Loucy (cell line): Measurements from ENCODE around the gene PUM2.

Experiments used
- H2AFZ ChIP-seq: fragments of 200-600 bp; sonication (generic); 2 replicates; pipeline ENCODE4 v1.6.0; 2016; ENCODE audit warnings: antibody characterized with exemption, mild to moderate bottlenecking, low read length, moderate library complexity
- H3F3A ChIP-seq: fragments of 200-600 bp; 2 replicates; pipeline ENCODE4 v1.6.0; 2016; ENCODE audit warnings: antibody characterized with exemption, low read depth, mild to moderate bottlenecking
- H3K27me3 ChIP-seq: fragments of 200-600 bp; sonication (generic); 2 replicates; pipeline ENCODE4 v1.6.1; 2014; ENCODE audit warnings: low read length, mild to moderate bottlenecking; ENCODE audit not compliant: insufficient read depth, poor library complexity, severe bottlenecking
- H3K36me3 ChIP-seq: fragments of 200-600 bp; sonication (generic); 2 replicates; pipeline ENCODE4 v1.6.1; 2016; ENCODE audit warnings: low read length; ENCODE audit not compliant: insufficient read depth
- H3K4me1 ChIP-seq: fragments of 200-600 bp; sonication (generic); 2 replicates; pipeline ENCODE4 v1.5.1; 2014; ENCODE audit warnings: low read length, mild to moderate bottlenecking; ENCODE audit not compliant: insufficient read depth, poor library complexity, severe bottlenecking
- H3K4me2 ChIP-seq: fragments of 200-600 bp; sonication (generic); 2 replicates; pipeline ENCODE4 v1.6.0; 2014; ENCODE audit warnings: antibody characterized with exemption, low read length, low read depth, mild to moderate bottlenecking; ENCODE audit not compliant: poor library complexity, severe bottlenecking
- H3K4me3 ChIP-seq: fragments of 200-600 bp; sonication (generic); 2 replicates; pipeline ENCODE4 v1.5.1; 2014; ENCODE audit warnings: low read length, mild to moderate bottlenecking, mixed read lengths; ENCODE audit not compliant: poor library complexity, severe bottlenecking
- H3K79me2 ChIP-seq: fragments of 200-600 bp; sonication (generic); 2 replicates; pipeline ENCODE4 v1.6.1; 2014; ENCODE audit warnings: low read length; ENCODE audit not compliant: insufficient read depth
- H3K9ac ChIP-seq: fragments of 200-600 bp; sonication (generic); 2 replicates; pipeline ENCODE4 v1.6.0; 2014; ENCODE audit warnings: mild to moderate bottlenecking, low read depth, low read length, moderate library complexity; ENCODE audit not compliant: poor library complexity, severe bottlenecking
- H3K9me2 ChIP-seq: fragments of 200-600 bp; sonication (generic); replicated peaks from 2 replicates; pipeline ENCODE4 v1.6.1; 2016; ENCODE audit warnings: low read depth, low read length, mixed read lengths
- H3K9me3 ChIP-seq: fragments of 200-600 bp; sonication (generic); 2 replicates; pipeline ENCODE4 v1.6.1; 2014; ENCODE audit warnings: mild to moderate bottlenecking, antibody characterized with exemption, low read length, low read depth; ENCODE audit not compliant: insufficient read depth
- H4K20me1 ChIP-seq: fragments of 200-600 bp; sonication (generic); 2 replicates; pipeline ENCODE4 v1.6.0; 2014; ENCODE audit warnings: antibody characterized with exemption, low read length, mild to moderate bottlenecking; ENCODE audit not compliant: insufficient read depth, poor library complexity, severe bottlenecking
- CTCF ChIP-seq: fragments of 200-600 bp; sonication (generic); conservative IDR thresholded peaks from 2 replicates; pipeline ENCODE4 v1.5.1; 2014; ENCODE audit warnings: mild to moderate bottlenecking, antibody characterized with exemption, low read length
- EZH2phosphoT487 ChIP-seq: fragments of 200-600 bp; IDR thresholded peaks from 2 replicates; pipeline ENCODE4 v1.6.1; 2018; ENCODE audit warnings: antibody characterized with exemption, mild to moderate bottlenecking, moderate library complexity, borderline replicate concordance

PUM2 gene

GRCh38 chr2:20294231-20294630, 56.4 kb downstream of the PUM2 start:
- H3K4me2 ChIP-seq: no peak overlapping the region
- no peak overlapping the region for H3K4me3 ChIP-seq
- H3K27me3 ChIP-seq: no peaks in the 10 kb centered on the region
- no peaks in the 10 kb centered on the region for H3K9me2 ChIP-seq
- no peaks in the 10 kb centered on the region for H3K9me3 ChIP-seq
- peaks cover 32% of the 10 kb centered on the region; the same call in 1 of the 2 replicates for H3K79me2 ChIP-seq
- H3K36me3 ChIP-seq: peaks cover 81% of the 10 kb centered on the region
- H4K20me1 ChIP-seq: peaks cover 50% of the 10 kb centered on the region
- H3K9ac ChIP-seq: no peak overlapping the region
- H2AFZ ChIP-seq: no peak overlapping the region
- 0 out of 2 replicates have a peak, but pooled peaks cover 6% of the 10 kb centered on the region for H3F3A ChIP-seq
- TF ChIP-seq EZH2phosphoT487 (no peak), CTCF (no peak)
- no peaks in the 10 kb centered on the region for H3K4me1 ChIP-seq

GRCh38 chr2:20292984-20293383, 57.7 kb downstream of the PUM2 start:
- Histone ChIP-seq H3K9ac (no peak overlapping the region), H3K9me2 (no peaks in the 10 kb centered on the region), H3K36me3 (peaks cover 82% of the 10 kb centered on the region), H3K4me1 (no peaks in the 10 kb centered on the region), H3K27me3 (no peaks in the 10 kb centered on the region), H3K4me3 (no peak overlapping the region), H3F3A (0 out of 2 replicates have a peak, but pooled peaks cover 6% of the 10 kb centered on the region), H3K4me2 (no peak overlapping the region), H3K9me3 (no peaks in the 10 kb centered on the region), H4K20me1 (peaks cover 45% of the 10 kb centered on the region), H3K79me2 (peaks cover 32% of the 10 kb centered on the region; the same call in 1 of the 2 replicates), H2AFZ (no peak overlapping the region)
- TF ChIP-seq EZH2phosphoT487 (no peak), CTCF (no peak)

- H3F3A ChIP-seq: 0 out of 2 replicates have a peak, but pooled peaks cover 6% of the 10 kb centered on the region
- H3K36me3 ChIP-seq: peaks cover 82% of the 10 kb centered on the region
- H4K20me1 ChIP-seq: peaks cover 45% of the 10 kb centered on the region
- no peak overlapping the region for H3K4me3 ChIP-seq
- no peaks in the 10 kb centered on the region for H3K27me3 ChIP-seq
- no peaks in the 10 kb centered on the region for H3K4me1 ChIP-seq
- no peak overlapping the region for H2AFZ ChIP-seq
- H3K9me2 ChIP-seq: no peaks in the 10 kb centered on the region
- no peak for TF ChIP-seq EZH2phosphoT487
- TF ChIP-seq CTCF: no peak
- no peak overlapping the region for H3K4me2 ChIP-seq
- H3K79me2 ChIP-seq: peaks cover 38% of the 10 kb centered on the region; the same call in 1 of the 2 replicates
- H3K9ac ChIP-seq: no peak overlapping the region
- no peaks in the 10 kb centered on the region for H3K9me3 ChIP-seq
Measured at GRCh38 chr2:20291846-20292408, 58.7 kb downstream of the PUM2 start.
